Measurements from ENCODE around the gene CCDC171.

CCDC171 gene

GRCh38 chr9:15901572-15901971, 348.7 kb downstream of the CCDC171 start:
- no peak for DNase-seq

DNA sequence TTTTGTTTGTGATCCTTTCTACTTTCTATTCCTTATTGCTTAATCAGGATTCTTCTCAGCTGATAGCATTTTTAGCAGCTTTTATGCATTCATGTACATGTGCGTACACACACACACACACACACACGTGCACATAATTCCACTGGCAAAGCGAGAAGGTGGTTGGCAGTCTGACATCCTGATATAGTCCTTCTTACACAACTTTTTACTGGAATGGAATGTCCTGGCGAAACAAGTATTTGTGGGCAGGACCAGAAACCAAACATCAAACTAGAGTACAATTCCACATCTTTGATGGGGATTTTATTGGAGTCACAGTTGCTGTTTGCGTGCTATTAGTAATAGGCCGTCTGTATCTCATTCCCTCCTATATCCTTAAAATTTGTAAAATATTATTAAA, 356.5 kb downstream of the CCDC171 start:
- no peak for DNase-seq

- no peak for DNase-seq
Measured at GRCh38 chr9:15915711-15916110, 362.9 kb downstream of the CCDC171 start.

DNA sequence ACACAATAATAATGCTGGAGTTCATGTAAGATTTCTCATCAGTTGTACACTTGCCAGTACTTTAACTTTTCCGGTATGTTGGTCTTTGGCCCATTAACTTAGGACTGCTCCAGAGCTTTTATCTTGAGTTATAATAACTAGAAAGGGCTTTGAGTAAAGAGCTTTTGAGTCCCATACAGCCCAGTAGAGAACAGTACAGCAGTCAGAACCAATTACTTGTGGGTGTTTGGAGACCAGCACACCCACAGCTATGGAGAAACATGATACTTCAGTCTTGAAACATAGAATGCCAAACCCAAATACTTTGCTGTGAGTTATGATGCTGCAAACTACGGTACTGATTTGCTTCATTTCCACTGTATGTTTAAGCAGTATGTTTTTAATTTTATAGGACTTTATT, 374.3 kb downstream of the CCDC171 start:
- DNase-seq: no peak

- no peak for DNase-seq
Measured at GRCh38 chr9:15935661-15936305, 382.9 kb downstream of the CCDC171 start.

DNA sequence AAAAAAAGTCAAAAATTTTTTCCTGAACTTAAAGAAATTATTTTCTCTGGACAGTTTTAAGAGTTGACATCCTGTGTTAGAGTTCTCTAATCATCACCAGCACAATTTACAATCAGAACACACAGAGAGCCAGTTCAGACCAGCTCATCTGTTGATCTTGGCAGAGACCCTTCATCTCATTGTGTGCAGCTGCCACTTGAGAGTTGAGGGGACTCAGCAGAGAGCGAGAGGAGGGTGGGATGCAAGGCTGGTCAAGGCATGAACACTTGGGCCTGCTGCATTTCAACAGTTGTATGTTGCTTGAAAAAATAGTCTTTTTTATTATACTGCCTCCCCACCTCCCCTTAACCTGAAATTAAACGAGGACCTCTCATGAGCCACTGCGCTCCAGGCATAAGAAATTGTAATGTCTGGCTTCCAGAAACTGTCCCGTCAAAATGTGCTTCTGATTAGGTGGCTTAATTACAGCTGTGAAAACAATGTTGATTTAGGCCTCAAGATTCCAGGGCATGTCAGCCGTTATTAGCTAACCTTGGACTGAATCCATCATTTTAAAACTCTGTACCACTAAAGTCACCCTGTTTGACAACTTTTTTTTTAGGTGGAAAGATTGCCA, 383.6 kb downstream of the CCDC171 start:
- no peak for DNase-seq

DNA sequence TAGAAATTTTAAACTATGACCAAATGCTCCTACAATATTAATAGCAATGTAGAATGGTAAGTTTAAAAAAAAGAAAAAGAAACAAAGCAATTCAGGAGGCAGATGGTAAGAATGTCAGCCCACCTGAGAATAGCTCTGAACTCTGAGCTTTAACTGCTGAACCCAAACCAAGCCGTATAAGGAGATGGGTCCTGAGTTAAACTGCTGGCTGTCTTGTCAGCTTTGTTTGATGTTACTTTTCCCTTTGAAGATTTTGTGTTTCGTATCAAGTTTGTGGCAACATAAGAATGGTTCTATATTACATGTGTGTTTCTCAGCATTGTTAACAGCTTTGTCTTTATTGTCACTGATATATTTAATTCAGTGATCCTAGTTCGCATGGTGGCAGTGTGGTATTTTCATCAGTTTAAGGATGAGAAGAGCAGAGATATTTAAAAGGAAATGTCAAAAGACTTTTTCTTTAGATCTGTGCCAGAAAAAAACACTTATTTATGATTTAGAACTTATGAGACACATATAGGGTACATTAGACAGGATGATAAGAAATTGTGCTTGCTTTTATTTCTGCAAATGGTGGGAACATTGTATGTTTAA, 390.1 kb downstream of the CCDC171 start:
- DNase-seq: no peak

- no peak for DNase-seq
Measured at GRCh38 chr9:15944341-15944740, 391.5 kb downstream of the CCDC171 start.

- DNase-seq: no peak
Measured at GRCh38 chr9:15959663-15960062, 406.8 kb downstream of the CCDC171 start.

DNA sequence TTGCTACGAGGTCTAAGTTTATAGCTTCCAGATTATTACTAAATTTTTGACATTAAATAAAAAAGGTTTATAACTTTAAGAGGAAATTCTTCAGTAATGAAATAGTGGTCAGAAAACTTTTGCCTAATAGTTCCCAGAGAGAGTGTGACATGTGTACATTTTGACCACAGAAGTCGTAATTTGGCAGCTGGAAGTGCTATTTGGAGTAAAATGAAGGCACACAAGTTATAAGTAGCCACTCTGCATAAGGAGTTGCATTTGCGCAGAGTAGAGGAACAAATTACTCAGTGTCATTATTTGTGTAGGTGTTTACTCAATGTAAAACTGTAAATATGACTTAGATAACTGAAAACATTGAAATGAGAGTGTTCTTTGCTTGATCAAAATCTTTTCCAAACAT, 408.4 kb downstream of the CCDC171 start:
- DNase-seq: no peak

DNA sequence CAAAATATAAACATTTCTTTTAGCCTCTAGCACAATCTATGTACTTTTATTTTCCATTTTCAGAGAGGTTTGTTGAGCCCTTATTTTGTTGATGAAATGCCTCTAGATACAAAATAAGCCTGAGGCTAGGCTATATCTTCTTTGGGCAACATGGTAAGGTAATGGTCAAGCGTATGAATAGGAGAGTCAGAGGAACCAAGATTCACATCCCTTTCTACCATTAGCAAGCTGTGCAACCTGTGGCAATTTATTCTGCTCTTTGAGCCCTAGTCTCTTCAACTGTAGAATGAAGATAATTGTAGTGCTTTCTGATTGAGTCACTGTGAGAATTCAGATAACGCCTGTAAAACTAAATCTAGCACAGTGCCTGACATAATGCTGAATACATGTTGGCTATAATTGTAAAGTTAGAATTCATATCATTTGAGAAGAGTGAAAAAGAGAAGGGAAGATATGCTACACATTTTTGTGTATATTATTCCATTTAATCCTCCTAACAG, 412.5 kb downstream of the CCDC171 start:
- DNase-seq: no peak

DNA sequence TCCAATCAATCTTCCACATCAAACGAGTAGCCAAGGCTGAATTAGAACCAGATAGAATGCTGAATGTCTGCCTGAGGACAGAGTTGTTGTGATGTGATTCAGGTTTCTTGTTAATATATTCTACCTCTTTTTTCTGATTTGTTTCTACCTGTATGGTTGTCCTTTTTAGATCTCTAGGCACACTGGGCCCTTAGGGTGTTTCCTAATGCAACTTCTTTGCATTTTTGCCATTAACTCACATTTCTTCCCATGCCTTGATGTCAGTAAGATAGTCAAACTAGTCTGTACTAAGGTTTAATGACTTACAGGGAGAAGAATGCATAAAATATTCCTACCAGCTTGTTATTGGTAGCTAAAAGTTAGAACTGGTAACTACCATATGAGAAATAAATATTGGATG, 413.6 kb downstream of the CCDC171 start:
- no peak for DNase-seq

GRCh38 chr9:15967068-15967467, 414.2 kb downstream of the CCDC171 start:
- DNase-seq: no peak

DNA sequence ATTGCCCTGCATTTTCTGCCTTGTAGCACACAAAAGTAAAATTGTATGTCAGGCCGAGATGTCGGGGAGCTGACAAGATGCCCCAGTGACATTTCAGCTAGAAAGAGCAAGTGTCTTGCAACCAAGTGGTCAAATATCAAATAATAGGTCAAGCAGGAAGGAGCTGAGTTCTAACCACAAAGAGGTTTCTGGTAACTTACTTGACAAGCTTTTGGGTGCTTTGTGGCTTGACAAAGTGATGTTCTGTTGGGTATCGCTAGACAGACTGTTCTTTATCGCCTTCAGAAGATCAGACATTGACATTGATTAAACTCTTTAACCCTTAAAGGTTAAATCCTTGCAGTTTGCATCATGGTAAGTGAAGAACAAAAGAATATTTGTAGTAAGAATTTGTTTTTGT, 419.9 kb downstream of the CCDC171 start:
- DNase-seq: no peak

- DNase-seq: no peak
Measured at GRCh38 chr9:15975101-15975778, 422.4 kb downstream of the CCDC171 start.

- DNase-seq: no peak
Measured at GRCh38 chr9:15977438-15977837, 424.6 kb downstream of the CCDC171 start.

DNA sequence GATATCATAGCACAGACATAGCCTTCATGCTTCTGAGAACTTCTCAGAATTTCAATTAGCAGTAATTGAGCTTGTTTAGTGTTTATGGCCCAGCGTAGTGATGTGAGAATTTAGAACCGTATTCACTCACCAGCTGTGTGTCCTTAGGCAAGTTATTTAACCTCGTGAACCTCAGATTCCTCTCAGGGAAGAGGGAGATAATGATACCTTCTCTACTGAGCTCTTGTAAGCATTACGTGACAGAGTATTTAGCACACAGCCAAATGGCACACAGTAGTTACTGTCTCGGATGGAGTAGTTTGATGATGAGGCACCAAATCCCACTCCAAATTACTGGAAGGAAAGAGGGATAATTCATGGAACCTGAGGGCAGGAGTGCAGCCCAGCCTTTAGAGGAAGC, 429.3 kb downstream of the CCDC171 start:
- DNase-seq: no peak

GRCh38 chr9:15999422-16000339, 446.8 kb downstream of the CCDC171 start:
- no peak for DNase-seq

- DNase-seq: no peak
Measured at GRCh38 chr9:16000811-16001210, 448.0 kb downstream of the CCDC171 start.

- DNase-seq: no peak
Measured at GRCh38 chr9:16001856-16002255, 449.0 kb downstream of the CCDC171 start.

GRCh38 chr9:16002816-16003215, 450.0 kb downstream of the CCDC171 start:
- DNase-seq: no peak

DNA sequence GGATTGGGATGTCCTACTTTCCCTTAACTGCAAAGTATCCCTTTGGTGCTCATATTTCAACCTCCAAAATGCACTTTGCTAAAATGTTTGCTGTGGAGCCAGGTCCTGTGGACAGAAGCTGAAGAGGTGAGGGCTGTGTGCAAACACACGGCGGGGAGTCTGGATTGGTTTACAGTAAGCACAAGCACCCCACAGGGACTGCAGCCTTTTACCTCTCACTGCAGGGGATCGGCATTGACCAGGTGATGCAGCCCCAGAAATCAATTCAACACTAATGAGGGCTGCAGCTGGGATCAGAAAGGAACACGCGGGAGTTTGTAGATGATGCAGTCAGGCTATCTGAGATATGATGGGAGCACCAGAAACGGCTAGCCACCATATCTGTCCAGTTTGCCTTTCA, 450.9 kb downstream of the CCDC171 start:
- DNase-seq: no peak

GRCh38 chr9:16004613-16005012, 451.8 kb downstream of the CCDC171 start:
- no peak for DNase-seq

All from stimulated activated CD8-positive, alpha-beta memory T cell treated with anti-CD3 and anti-CD28 coated beads, Interleukin-4, amount 100 ng/mL, for 48 hours (primary cell).